Measurements from ENCODE around the gene KDM2B. TPM values are rescaled to one million over a fixed set of nuclear protein-coding genes. Genes with fewer than 3 reads are reported as not detected.
A peak's percentile ranks its signal among the peaks of the same experiment; 100 is the strongest.

Gene KDM2B
- total RNA-seq, 2 experiments from 2014 or later, result 84.8 to 88.7 TPM

GRCh38 chr12:121529184-121529583, 51.6 kb downstream of the KDM2B start:
- no peak overlapping the region for H3K4me3 Mint-ChIP-seq
- peaks cover 24% of the 10 kb centered on the region for H3K36me3 Mint-ChIP-seq
- DNase-seq (no peak), ATAC-seq (ENCODE audit: low read depth) (no peak)
- no peak overlapping the region for H3K27ac Mint-ChIP-seq
- peaks cover 16% of the 10 kb centered on the region for H3K4me1 Mint-ChIP-seq
- no peaks in the 10 kb centered on the region for H3K9me3 Mint-ChIP-seq
- POLR2A ChIA-PET, result interaction anchor here (1.1 kb wide), 1 partner anchor 10 kb away, joined by 4 read pairs; no protein-coding TSS in a partner anchor
- H3K27me3 Mint-ChIP-seq, result no peaks in the 10 kb centered on the region

- Mint-ChIP-seq H3K27ac (no peak overlapping the region), H3K36me3 (peaks cover 8% of the 10 kb centered on the region), H3K27me3 (no peaks in the 10 kb centered on the region), H3K9me3 (no peaks in the 10 kb centered on the region), H3K4me1 (peaks cover under 1% of the 10 kb centered on the region), H3K4me3 (no peak overlapping the region)
- DNase-seq (no peak), ATAC-seq (ENCODE audit: low read depth) (no peak)
- POLR2A ChIA-PET, result interaction anchor here (0.6 kb wide), 1 partner anchor 100 kb away, joined by 4 read pairs; no protein-coding TSS in a partner anchor
Observed at GRCh38 chr12:121525411-121525810, 55.4 kb downstream of the KDM2B start.

GRCh38 chr12:121524196-121524916, 56.5 kb downstream of the KDM2B start:
- POLR2A ChIA-PET, result no interaction called here
- ATAC-seq (ENCODE audit: low read depth) (no peak), DNase-seq (no peak)
- Mint-ChIP-seq H3K4me3 (no peak overlapping the region), H3K27ac (peak overlapping the region; percentile 9), H3K4me1 (peaks cover 1% of the 10 kb centered on the region), H3K27me3 (no peaks in the 10 kb centered on the region), H3K9me3 (no peaks in the 10 kb centered on the region), H3K36me3 (peaks cover 8% of the 10 kb centered on the region)

- ATAC-seq (ENCODE audit: low read depth) (no peak), DNase-seq (no peak)
- Mint-ChIP-seq H3K4me3 (no peak overlapping the region), H3K4me1 (peaks cover 2% of the 10 kb centered on the region), H3K27ac (peak overlapping the region; percentile 9), H3K9me3 (no peaks in the 10 kb centered on the region), H3K27me3 (no peaks in the 10 kb centered on the region), H3K36me3 (peaks cover 5% of the 10 kb centered on the region)
- POLR2A ChIA-PET, result no interaction called here
Observed at GRCh38 chr12:121523741-121524140, 57.1 kb downstream of the KDM2B start.

- no peaks in the 10 kb centered on the region for H3K9me3 Mint-ChIP-seq
- no peak overlapping the region for H3K4me3 Mint-ChIP-seq
- H3K4me1 Mint-ChIP-seq, result peaks cover 2% of the 10 kb centered on the region
- DNase-seq, result no peak
- no peak for ATAC-seq (ENCODE audit: low read depth)
- no peaks in the 10 kb centered on the region for H3K27me3 Mint-ChIP-seq
- no peak overlapping the region for H3K27ac Mint-ChIP-seq
- POLR2A ChIA-PET, result interaction anchor here (0.6 kb wide), 1 partner anchor 24 kb away, joined by 3 read pairs; no protein-coding TSS in a partner anchor
- H3K36me3 Mint-ChIP-seq, result peaks cover 3% of the 10 kb centered on the region
Observed at GRCh38 chr12:121522971-121523370, 57.9 kb downstream of the KDM2B start.

GRCh38 chr12:121520586-121521086, 60.2 kb downstream of the KDM2B start:
- Mint-ChIP-seq H3K4me3 (no peak overlapping the region), H3K27me3 (no peaks in the 10 kb centered on the region), H3K36me3 (peaks cover 9% of the 10 kb centered on the region), H3K9me3 (no peaks in the 10 kb centered on the region), H3K27ac (no peak overlapping the region), H3K4me1 (peaks cover 2% of the 10 kb centered on the region)
- POLR2A ChIA-PET, result no interaction called here
- DNase-seq (no peak), ATAC-seq (ENCODE audit: low read depth) (no peak)

- Mint-ChIP-seq H3K9me3 (no peaks in the 10 kb centered on the region), H3K36me3 (peaks cover 12% of the 10 kb centered on the region), H3K27ac (no peak overlapping the region), H3K4me1 (peaks cover 2% of the 10 kb centered on the region), H3K27me3 (no peaks in the 10 kb centered on the region), H3K4me3 (no peak overlapping the region)
- POLR2A ChIA-PET, result no interaction called here
- no peak for ATAC-seq (ENCODE audit: low read depth)
- no peak for DNase-seq
Observed at GRCh38 chr12:121520119-121520518, 60.7 kb downstream of the KDM2B start.

GRCh38 chr12:121519227-121519626, 61.6 kb downstream of the KDM2B start:
- POLR2A ChIA-PET, result no interaction called here
- H3K4me1 Mint-ChIP-seq, result peaks cover 2% of the 10 kb centered on the region
- no peak for DNase-seq
- H3K27ac Mint-ChIP-seq, result no peak overlapping the region
- ATAC-seq (ENCODE audit: low read depth), result no peak
- H3K9me3 Mint-ChIP-seq, result no peaks in the 10 kb centered on the region
- no peak overlapping the region for H3K4me3 Mint-ChIP-seq
- H3K27me3 Mint-ChIP-seq, result no peaks in the 10 kb centered on the region
- peaks cover 12% of the 10 kb centered on the region for H3K36me3 Mint-ChIP-seq

GRCh38 chr12:121518656-121519055, 62.2 kb downstream of the KDM2B start:
- H3K27me3 Mint-ChIP-seq, result no peaks in the 10 kb centered on the region
- POLR2A ChIA-PET, result no interaction called here
- H3K27ac Mint-ChIP-seq, result no peak overlapping the region
- no peak for DNase-seq
- peaks cover 5% of the 10 kb centered on the region for H3K4me1 Mint-ChIP-seq
- ATAC-seq (ENCODE audit: low read depth), result no peak
- H3K4me3 Mint-ChIP-seq, result no peak overlapping the region
- no peaks in the 10 kb centered on the region for H3K9me3 Mint-ChIP-seq
- H3K36me3 Mint-ChIP-seq, result peaks cover 10% of the 10 kb centered on the region

- POLR2A ChIA-PET, result interaction anchor here (1.5 kb wide), 1 partner anchor 20 kb away, joined by 9 read pairs; no protein-coding TSS in a partner anchor
- Mint-ChIP-seq H3K9me3 (no peaks in the 10 kb centered on the region), H3K36me3 (peaks cover 10% of the 10 kb centered on the region), H3K4me1 (peaks cover 5% of the 10 kb centered on the region), H3K27me3 (no peaks in the 10 kb centered on the region), H3K27ac (no peak overlapping the region), H3K4me3 (no peak overlapping the region)
- no peak for DNase-seq
- no peak for ATAC-seq (ENCODE audit: low read depth)
Observed at GRCh38 chr12:121516437-121517011, 64.3 kb downstream of the KDM2B start.

- no peak overlapping the region for H3K4me3 Mint-ChIP-seq
- POLR2A ChIA-PET, result no interaction called here
- H3K36me3 Mint-ChIP-seq, result peaks cover 10% of the 10 kb centered on the region
- H3K27me3 Mint-ChIP-seq, result no peaks in the 10 kb centered on the region
- peak overlapping the region; percentile 17 for H3K27ac Mint-ChIP-seq
- H3K4me1 Mint-ChIP-seq, result peaks cover 5% of the 10 kb centered on the region
- H3K9me3 Mint-ChIP-seq, result no peaks in the 10 kb centered on the region
- ATAC-seq (ENCODE audit: low read depth) (no peak), DNase-seq (no peak)
Observed at GRCh38 chr12:121515615-121516014, 65.2 kb downstream of the KDM2B start.

- Mint-ChIP-seq H3K27me3 (no peaks in the 10 kb centered on the region), H3K9me3 (no peaks in the 10 kb centered on the region), H3K4me1 (peaks cover 3% of the 10 kb centered on the region), H3K27ac (peak overlapping the region; percentile 60), H3K36me3 (peaks cover 12% of the 10 kb centered on the region), H3K4me3 (no peak overlapping the region)
- DNase-seq (no peak), ATAC-seq (ENCODE audit: low read depth) (peak; percentile 32)
- POLR2A ChIA-PET, result no interaction called here
Observed at GRCh38 chr12:121514184-121514742, 66.6 kb downstream of the KDM2B start.

- H3K9me3 Mint-ChIP-seq, result no peaks in the 10 kb centered on the region
- no peak overlapping the region for H3K4me3 Mint-ChIP-seq
- POLR2A ChIA-PET, result no interaction called here
- no peaks in the 10 kb centered on the region for H3K27me3 Mint-ChIP-seq
- H3K4me1 Mint-ChIP-seq, result peaks cover 3% of the 10 kb centered on the region
- H3K36me3 Mint-ChIP-seq, result peaks cover 12% of the 10 kb centered on the region
- ATAC-seq (ENCODE audit: low read depth) (peak; percentile 32), DNase-seq (no peak)
- H3K27ac Mint-ChIP-seq, result peak overlapping the region; percentile 60
Observed at GRCh38 chr12:121513464-121514183, 67.2 kb downstream of the KDM2B start.

Measured in activated naive CD8-positive, alpha-beta T cell treated with anti-CD3 and anti-CD28 coated beads, Interleukin-2, amount 10 ng/mL, durations not matched to agents 7 days and 5 days (primary cell).